Myocyte (in vitro differentiated cells): Measurements from ENCODE around the gene ARFIP1. TPM values are rescaled to one million over a fixed set of nuclear protein-coding genes. Genes with fewer than 3 reads are reported as not detected.
A peak's percentile ranks its signal among the peaks of the same experiment; 100 is the strongest.
"Not testable (repeated sequence)": the region's sequence is repeated elsewhere in the genome, so short reads cannot be mapped to it uniquely, and the experiment has no call there.

ENCODE experiments used
- DNase-seq: peaks from one replicate; pipeline ENCODE4 v3.0.0-alpha.2; 2012; ENCODE audit warnings: low read depth
- total RNA-seq: library from RNA; depleted of rRNA; stranded (reverse); fragments of >200 nt; gene quantifications from 2 replicates; pipeline ENCODE4 v1.2.3, GENCODE V29; 2014

Gene ARFIP1
- total RNA-seq, 1 donor from 2014 or later: 26.7 TPM

- DNase-seq: no peak
These were observed 117.1 kb downstream of the ARFIP1 start for GRCh38 chr4:152896811-152897210.

- not testable (repeated sequence) for DNase-seq
These were observed 118.4 kb downstream of the ARFIP1 start for GRCh38 chr4:152898133-152898532.

GRCh38 chr4:152898606-152899005, 118.9 kb downstream of the ARFIP1 start:
- DNase-seq: no peak

GRCh38 chr4:152900395-152900794, 120.6 kb downstream of the ARFIP1 start:
- no peak for DNase-seq

GRCh38 chr4:152901205-152901604, 121.5 kb downstream of the ARFIP1 start:
- DNase-seq: peak; percentile 6

GRCh38 chr4:152903658-152904057, 123.9 kb downstream of the ARFIP1 start:
- no peak for DNase-seq

- DNase-seq: no peak
These were observed 130.1 kb downstream of the ARFIP1 start for GRCh38 chr4:152909901-152910300.

- no peak for DNase-seq
These were observed 130.8 kb downstream of the ARFIP1 start for GRCh38 chr4:152910521-152910920.

- no peak for DNase-seq
These were observed 138.0 kb downstream of the ARFIP1 start for GRCh38 chr4:152917543-152918395.

- DNase-seq: no peak
These were observed 140.1 kb downstream of the ARFIP1 start for GRCh38 chr4:152919826-152920225.

GRCh38 chr4:152920768-152921167, 141.0 kb downstream of the ARFIP1 start:
- DNase-seq: no peak

GRCh38 chr4:152921284-152921683, 141.5 kb downstream of the ARFIP1 start:
- DNase-seq: no peak

GRCh38 chr4:152925851-152926250, 146.1 kb downstream of the ARFIP1 start:
- DNase-seq: no peak

GRCh38 chr4:152926959-152927358, 147.2 kb downstream of the ARFIP1 start:
- no peak for DNase-seq

GRCh38 chr4:152927737-152928136, 148.0 kb downstream of the ARFIP1 start:
- DNase-seq: no peak

- DNase-seq: no peak
These were observed 148.5 kb downstream of the ARFIP1 start for GRCh38 chr4:152928286-152928685.

GRCh38 chr4:152929888-152930287, 150.1 kb downstream of the ARFIP1 start:
- peak; percentile 14 for DNase-seq

GRCh38 chr4:152935143-152935542, 155.4 kb downstream of the ARFIP1 start:
- no peak for DNase-seq

- DNase-seq: peak; percentile 4
These were observed 156.1 kb downstream of the ARFIP1 start, which contains the start of gene FHDC1 for GRCh38 chr4:152935631-152936445. Gene FHDC1 (plus strand): TSS chr4:152936323. CDS start chr4:152943058, 6,735 bp downstream.

- DNase-seq: peak; percentile 37
These were observed 156.9 kb downstream of the ARFIP1 start for GRCh38 chr4:152936446-152937335.
